HL-60 (cell line): Measurements from ENCODE around the gene EPS15.

ENCODE experiments used
- CTCF ChIP-seq: IDR thresholded peaks from one replicate; pipeline ENCODE4 v1.5.1; 2011; ENCODE audit warnings: low read length, control low read depth, inconsistent platforms; ENCODE audit not compliant: insufficient read depth
- GABPA ChIP-seq: IDR thresholded peaks from 2 replicates; pipeline ENCODE4 v1.6.1; 2012; ENCODE audit warnings: low read depth
- POLR2AphosphoS5 ChIP-seq: IDR thresholded peaks from 2 replicates; pipeline ENCODE4 v1.6.1; 2012; ENCODE audit warnings: low read depth
- REST ChIP-seq: IDR thresholded peaks from 2 replicates; pipeline ENCODE4 v1.6.1; 2012; ENCODE audit warnings: low read depth; ENCODE audit not compliant: insufficient replicate concordance

GRCh38 chr1:51499694-51500093 is 19.4 kb downstream of the EPS15 start:
- TF ChIP-seq CTCF, result no peak
- no peak for TF ChIP-seq POLR2AphosphoS5
- no peak for TF ChIP-seq GABPA
- no peak for TF ChIP-seq REST
